ENCODE data around the gene CCDC57. TPM values are rescaled to one million over a fixed set of nuclear protein-coding genes. Genes with fewer than 3 reads are reported as not detected.
A peak's percentile ranks its signal among the peaks of the same experiment; 100 is the strongest.
"Not testable (repeated sequence)": the region's sequence is repeated elsewhere in the genome, so short reads cannot be mapped to it uniquely, and the experiment has no call there.

Gene CCDC57
- total and polyA plus RNA-seq, 2 of the 4 experiments (the other 2 are of a cell fraction) = 7.3 to 31.3 TPM

GRCh38 chr17:82133166-82133953 is 79.3 kb downstream of the CCDC57 start:
- CTCF ChIA-PET; H3K9ac ChIP-seq (ENCODE audit: low read depth, low read length): not testable (repeated sequence)
- whole genome bisulfite sequencing, 2 experiments (ENCODE audit: extremely low coverage in 2 of 2, insufficient read length in 1 of 2) = no CpG with 5 or more reads among the region's 8 CpGs

More at GRCh38 chr17:82133166-82133953, 79.3 kb downstream of the CCDC57 start:
- H3K4me1 ChIP-seq (ENCODE audit: control insufficient read depth, insufficient read depth, low read length); H4K20me1 ChIP-seq (ENCODE audit: insufficient read depth, low read length); H3K79me1 ChIP-seq (ENCODE audit: low read depth in 1 of 2, low read length in 2 of 2); BruUV-seq (replicated peaks); H3K56ac ChIP-seq (ENCODE audit: extremely low read depth, insufficient read depth, low read length); dilution Hi-C loops (cut with HindIII; ENCODE audit: low sequenced_read_pairs, unreplicated experiment); H3K23ac ChIP-seq (ENCODE audit: low read depth, low read length); H4K5ac ChIP-seq (ENCODE audit: low read depth, low read length); H2AFZ ChIP-seq (replicated peaks; ENCODE audit: low read length, poor library complexity); H2AK9ac ChIP-seq (replicated peaks; ENCODE audit: low read depth, low read length, poor library complexity); H3K9me3 ChIP-seq (ENCODE audit: control insufficient read depth, insufficient read depth, low read length); H4K91ac ChIP-seq (ENCODE audit: insufficient read depth, low read depth, low read length); H3K9me1 ChIP-seq (ENCODE audit: insufficient read depth, low read length); H3K27me3 ChIP-seq (ENCODE audit: control insufficient read depth, insufficient read depth, low read length); H3K4me2 ChIP-seq (ENCODE audit: low read depth, low read length); H3K36me3 ChIP-seq (ENCODE audit: control insufficient read depth, insufficient read depth, low read length); POLR2A ChIA-PET (ENCODE audit: unreplicated experiment); H3K4me3 ChIP-seq (ENCODE audit: insufficient read depth, low read depth, low read length); in situ Hi-C loops (cut with MboI; ENCODE audit: low sequenced_read_pairs); intact Hi-C loops (cut with micrococcal nuclease): not testable (repeated sequence)
- peak overlapping the region; percentile 52 for H2BK5ac ChIP-seq (ENCODE audit: low read depth, low read length, poor library complexity, severe bottlenecking)
- TF ChIP-seq CEBPB (IDR thresholded peaks at IDR 0.05; ENCODE audit: low read depth, low read length) = peak; percentile 71
- TF ChIP-seq NFE2L2 (IDR thresholded peaks at IDR 0.05; ENCODE audit: low read depth, low read length) = peak; percentile 22; the same call in 1 of the 2 replicates
- peak; percentile 61 for TF ChIP-seq MAFK (IDR thresholded peaks at IDR 0.05; ENCODE audit: low read depth, low read length)
- H3K27ac ChIP-seq (ENCODE audit: insufficient read depth, low read length) = peak overlapping the region; percentile 43; the same call in 1 of the 2 replicates
- peak overlapping the region in 1 of 2 experiments; percentile 65; a peak in 2 of 4 replicates for H4K8ac ChIP-seq (ENCODE audit: low read depth in 2 of 2, low read length in 2 of 2)
- ATAC-seq (ENCODE audit: low read depth) (peak; percentile 88), DNase-seq (peak; percentile 51)
- peak overlapping the region; percentile 59; the same call in 1 of the 2 replicates for H2AK5ac ChIP-seq (ENCODE audit: low read depth, low read length)
- H2BK20ac ChIP-seq (ENCODE audit: low read depth, low read length) = peak overlapping the region; percentile 61; the same call in 1 of the 2 replicates
- peak overlapping the region; percentile 41; the same call in 1 of the 2 replicates for H3K14ac ChIP-seq (replicated peaks; ENCODE audit: low read depth, low read length)
- peak overlapping the region; percentile 53; the same call in 1 of the 3 replicates for H2BK15ac ChIP-seq (ENCODE audit: low read depth, low read length)
- H3K18ac ChIP-seq (ENCODE audit: low read depth, low read length) = peak overlapping the region; percentile 64; the same call in 1 of the 2 replicates
- peak overlapping the region; percentile 72; the same call in 1 of the 2 replicates for H2BK120ac ChIP-seq (ENCODE audit: low read depth, low read length)
- H3K4ac ChIP-seq (ENCODE audit: low read depth, low read length) = peak overlapping the region; percentile 65; the same call in 1 of the 2 replicates

Measured in IMR-90 (cell line).